HCT116 (cell line): ENCODE data around the gene ERBB4.

Source experiments
- EZH2 ChIP-seq: fragments of 200-600 bp; sonication (generic); IDR thresholded peaks from 2 replicates; pipeline ENCODE4 v1.6.1; 2017; ENCODE audit warnings: antibody characterized with exemption, mixed run types
- EZH2phosphoT487 ChIP-seq: fragments of 200-600 bp; IDR thresholded peaks from 2 replicates; pipeline ENCODE4 v1.6.1; 2018; ENCODE audit warnings: antibody characterized with exemption, borderline replicate concordance
- JUND ChIP-seq: IDR thresholded peaks from 2 replicates; pipeline ENCODE4 v1.6.1; 2012
- POLR2AphosphoS5 ChIP-seq: IDR thresholded peaks from 2 replicates; pipeline ENCODE4 v1.6.1; 2011; ENCODE audit warnings: mild to moderate bottlenecking, low read depth, low read length, moderate library complexity
- RAD21 ChIP-seq: IDR thresholded peaks from 2 replicates; pipeline ENCODE4 v1.6.1; 2012; ENCODE audit warnings: low read depth, mild to moderate bottlenecking
- TF ChIP-seq, protein P1 (sequence below), 3 experiments: fragments of 200-600 bp in 1 of 3; sonication (generic) in 1 of 3; IDR thresholded peaks in 2 of 3; conservative IDR thresholded peaks in 1 of 3; 2 replicates each; pipeline ENCODE4 v1.5.1; 2012 to 2017; ENCODE audit warnings: low read depth in 2 of 3, low read length in 2 of 3, antibody characterized with exemption in 1 of 3, borderline replicate concordance in 1 of 3, control low read depth in 1 of 3, mild to moderate bottlenecking in 1 of 3, mixed read lengths in 1 of 3, mixed run types in 1 of 3, moderate library complexity in 1 of 3; ENCODE audit not compliant: insufficient read depth in 1 of 3

DNA sequence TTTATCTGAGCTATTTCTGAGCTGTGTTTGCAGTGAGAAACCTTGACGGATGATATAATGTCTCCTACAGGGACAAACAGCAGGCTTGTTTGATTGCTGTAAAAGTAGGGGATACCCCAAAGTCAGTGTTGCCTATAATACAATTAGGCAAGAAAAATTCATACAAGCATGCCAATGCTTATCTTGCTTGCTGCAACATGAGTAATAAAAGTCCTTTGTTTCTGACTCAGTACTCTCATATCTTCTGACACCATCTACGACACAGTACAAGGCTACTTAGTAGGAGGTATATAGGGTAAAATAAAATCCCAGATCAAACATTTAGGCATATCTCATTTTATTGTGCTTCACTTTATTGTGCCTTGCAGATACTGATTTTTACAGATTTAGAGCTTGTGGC, 33.0 kb downstream of the ERBB4 start:
- TF ChIP-seq POLR2AphosphoS5: no peak
- no peak for TF ChIP-seq JUND
- TF ChIP-seq RAD21: no peak
- TF ChIP-seq, protein P1, sequence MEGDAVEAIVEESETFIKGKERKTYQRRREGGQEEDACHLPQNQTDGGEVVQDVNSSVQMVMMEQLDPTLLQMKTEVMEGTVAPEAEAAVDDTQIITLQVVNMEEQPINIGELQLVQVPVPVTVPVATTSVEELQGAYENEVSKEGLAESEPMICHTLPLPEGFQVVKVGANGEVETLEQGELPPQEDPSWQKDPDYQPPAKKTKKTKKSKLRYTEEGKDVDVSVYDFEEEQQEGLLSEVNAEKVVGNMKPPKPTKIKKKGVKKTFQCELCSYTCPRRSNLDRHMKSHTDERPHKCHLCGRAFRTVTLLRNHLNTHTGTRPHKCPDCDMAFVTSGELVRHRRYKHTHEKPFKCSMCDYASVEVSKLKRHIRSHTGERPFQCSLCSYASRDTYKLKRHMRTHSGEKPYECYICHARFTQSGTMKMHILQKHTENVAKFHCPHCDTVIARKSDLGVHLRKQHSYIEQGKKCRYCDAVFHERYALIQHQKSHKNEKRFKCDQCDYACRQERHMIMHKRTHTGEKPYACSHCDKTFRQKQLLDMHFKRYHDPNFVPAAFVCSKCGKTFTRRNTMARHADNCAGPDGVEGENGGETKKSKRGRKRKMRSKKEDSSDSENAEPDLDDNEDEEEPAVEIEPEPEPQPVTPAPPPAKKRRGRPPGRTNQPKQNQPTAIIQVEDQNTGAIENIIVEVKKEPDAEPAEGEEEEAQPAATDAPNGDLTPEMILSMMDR (IDR thresholded peaks at IDR 0.05 in 2 of 3, conservative IDR thresholded peaks at IDR 0.05 in 1 of 3; ENCODE audit: borderline replicate concordance in 1 of 3, insufficient read depth in 1 of 3, low read depth in 2 of 3, low read length in 2 of 3): no peak
- TF ChIP-seq EZH2: no peak
- no peak for TF ChIP-seq EZH2phosphoT487
